SIG-M5 (cell line): ENCODE measurements around the gene NDUFS8.

ENCODE experiments used
- DNase-seq: peaks from one replicate; lab custom pipeline; 2025; lab: John Stamatoyannopoulos, UW

The NDUFS8 gene

GRCh38 chr11:68080860-68081259 lies 50.4 kb downstream of the NDUFS8 start:
- no peak for DNase-seq

- no peak for DNase-seq
These were observed 51.2 kb downstream of the NDUFS8 start for GRCh38 chr11:68081691-68082090.

GRCh38 chr11:68082481-68082880 lies 52.0 kb downstream of the NDUFS8 start:
- no peak for DNase-seq

GRCh38 chr11:68083517-68083916 lies 53.0 kb downstream of the NDUFS8 start:
- DNase-seq, result no peak
